Keratinocyte (primary cell): Measurements from ENCODE around the gene XCL2. TPM values are rescaled to one million over a fixed set of nuclear protein-coding genes. Genes with fewer than 3 reads are reported as not detected.

ENCODE experiments used
- DNase-seq: peaks from one replicate; pipeline ENCODE4 v3.0.0-alpha.2; 2011; ENCODE audit warnings: low read depth, missing footprints, low spot score
- FAIRE-seq: peaks from 2 replicates; lab custom pipeline; 2011; peaks lifted over from hg19 to GRCh38; lab: Jason Lieb, UNC
- H2AFZ ChIP-seq: 2 replicates; pipeline ENCODE4 v1.6.0; 2012; ENCODE audit warnings: low read length, control low read depth, inconsistent platforms; ENCODE audit not compliant: control insufficient read depth
- H3K27ac ChIP-seq: 2 replicates; pipeline ENCODE4 v1.5.1; 2011; ENCODE audit warnings: low read length; ENCODE audit not compliant: control insufficient read depth, insufficient read depth
- H3K27me3 ChIP-seq: 3 replicates; pipeline ENCODE4 v1.6.0; 2011; ENCODE audit warnings: low read length; ENCODE audit not compliant: control insufficient read depth, insufficient read depth; ENCODE audit errors: extremely low read depth
- H3K36me3 ChIP-seq, 2 experiments: 2 replicates in 1 of 2; 3 replicates in 1 of 2; pipeline ENCODE4 v1.5.1; 2011; ENCODE audit warnings: low read length in 2 of 2, mild to moderate bottlenecking in 1 of 2; ENCODE audit not compliant: control insufficient read depth in 2 of 2, insufficient read depth in 2 of 2; ENCODE audit errors: extremely low read depth in 1 of 2
- H3K4me1 ChIP-seq: 3 replicates; pipeline ENCODE4 v1.5.1; 2011; ENCODE audit warnings: low read length; ENCODE audit not compliant: control insufficient read depth, insufficient read depth; ENCODE audit errors: extremely low read depth
- H3K4me2 ChIP-seq: 3 replicates; pipeline ENCODE4 v1.6.0; 2011; ENCODE audit warnings: low read depth, low read length; ENCODE audit not compliant: control insufficient read depth, insufficient read depth; ENCODE audit errors: extremely low read depth
- H3K4me3 ChIP-seq, 3 experiments: fragments of 200-600 bp in 1 of 3; sonication (generic) in 1 of 3; 2 replicates in 2 of 3; 3 replicates in 1 of 3; pipeline ENCODE4 v1.5.1; 2011 to 2016; ENCODE audit warnings: low read length in 3 of 3, mild to moderate bottlenecking in 3 of 3, control low read depth in 2 of 3, inconsistent platforms in 1 of 3, low read depth in 1 of 3, mixed read lengths in 1 of 3, mixed run types in 1 of 3, moderate library complexity in 1 of 3; ENCODE audit not compliant: control insufficient read depth in 2 of 3, insufficient read depth in 2 of 3; ENCODE audit errors: extremely low read depth in 1 of 3
- H3K79me2 ChIP-seq: 2 replicates; pipeline ENCODE4 v1.6.0; 2012; ENCODE audit warnings: low read length; ENCODE audit not compliant: control insufficient read depth, insufficient read depth
- H3K9ac ChIP-seq: 3 replicates; pipeline ENCODE4 v1.6.0; 2011; ENCODE audit warnings: low read length; ENCODE audit not compliant: control insufficient read depth, insufficient read depth; ENCODE audit errors: extremely low read depth
- H3K9me1 ChIP-seq: 3 replicates; pipeline ENCODE4 v1.6.0; 2011; ENCODE audit warnings: low read length; ENCODE audit not compliant: control insufficient read depth, insufficient read depth; ENCODE audit errors: extremely low read depth
- H3K9me3 ChIP-seq: 2 replicates; pipeline ENCODE4 v1.5.1; 2012; ENCODE audit warnings: low read depth, low read length; ENCODE audit not compliant: control insufficient read depth
- H4K20me1 ChIP-seq: 3 replicates; pipeline ENCODE4 v1.6.0; 2011; ENCODE audit warnings: low read length; ENCODE audit not compliant: control insufficient read depth, insufficient read depth; ENCODE audit errors: extremely low read depth
- CTCF ChIP-seq, 3 experiments: IDR thresholded peaks in 1 of 3; conservative IDR thresholded peaks in 1 of 3; optimal IDR thresholded peaks in 1 of 3; 2 replicates in 2 of 3; 3 replicates in 1 of 3; pipeline versions ENCODE3 to v1.5.1; 2011; ENCODE audit warnings: low read length in 3 of 3, mild to moderate bottlenecking in 3 of 3, moderate library complexity in 2 of 3, control low read depth in 1 of 3, inconsistent platforms in 1 of 3; ENCODE audit not compliant: insufficient read depth in 2 of 3; ENCODE audit errors: extremely low read depth in 1 of 3
- EZH2 ChIP-seq: IDR thresholded peaks from one replicate; pipeline ENCODE4 v1.6.1; 2012; ENCODE audit warnings: inconsistent platforms, mild to moderate bottlenecking, low read length, moderate library complexity
- dilution Hi-C: fragments of 300-500 bp; cut with MboI; formaldehyde crosslinking; loops from one replicate; pipeline ENCODE4 v1.7.0; 2020; ENCODE audit warnings: low sequenced_read_pairs; ENCODE audit not compliant: extremely low pct_ligation_motif_present
- polyA plus RNA-seq, 5 experiments: library from polyadenylated mRNA; depleted of rRNA in 3 of 5; stranded (reverse) in 3 of 5; stranded (forward) in 1 of 5; unstranded in 1 of 5; fragments of >200 nt; gene quantifications; 1 replicate in 1 of 5; 2 replicates in 3 of 5; 3 replicates in 1 of 5; pipeline versions ENCODE4 v1.2.1 to v1.2.3, GENCODE V29; 2011 to 2012; ENCODE audit warnings: missing spikeins in 2 of 5, low read depth in 1 of 5, low replicate concordance in 1 of 5

XCL2 gene
- polyA plus RNA-seq, 1 donor (not counting 4 experiments of a cell fraction or from before 2014, with no cell fraction given), result not detected

- Histone ChIP-seq H3K4me2 (no peak overlapping the region), H3K9me3 (no peaks in the 10 kb centered on the region), H3K9ac (no peak overlapping the region), H2AFZ (no peak overlapping the region), H3K36me3 (no peaks in the 10 kb centered on the region), H3K9me1 (no peaks in the 10 kb centered on the region), H3K4me1 (peaks cover 4% of the 10 kb centered on the region), H3K79me2 (no peaks in the 10 kb centered on the region), H3K27ac (no peak overlapping the region), H3K4me3 (no peak overlapping the region), H3K27me3 (no peaks in the 10 kb centered on the region), H4K20me1 (no peaks in the 10 kb centered on the region)
- DNase-seq (no peak), FAIRE-seq (no peak)
- no peak for TF ChIP-seq EZH2
- TF ChIP-seq CTCF (optimal IDR thresholded peaks at IDR 0.05 in 1 of 3, IDR thresholded peaks at IDR 0.05 in 1 of 3, conservative IDR thresholded peaks at IDR 0.05 in 1 of 3; ENCODE audit: extremely low read depth in 1 of 3, insufficient read depth in 2 of 3, low read length in 3 of 3), result no peak
- dilution Hi-C loops, result no loop called here
These were observed 52.2 kb downstream of the XCL2 start for GRCh38 chr1:168491527-168492164.

Other genes with a start within 250 kb of the XCL2 start
- 0.18 to 0.33 TPM in 2 of 3 replicates, not detected in the other for gene XCL1, start 32.6 kb upstream of the XCL2 start, polyA plus RNA-seq
- gene DPT, start 185.2 kb upstream of the XCL2 start, polyA plus RNA-seq, result not detected in 3 replicates